Endometrium (tissue), 2 donors: ENCODE measurements around the gene ADAMTSL5.
"Not testable (repeated sequence)": the region's sequence is repeated elsewhere in the genome, so short reads cannot be mapped to it uniquely, and the experiment has no call there.

Source experiments
- FAIRE-seq: peaks from 2 replicates; lab custom pipeline; 2012; peaks lifted over from hg19 to GRCh38; lab: Jason Lieb, UNC
- donor health status: control.
- donor health status: control.

The ADAMTSL5 gene, protein sequence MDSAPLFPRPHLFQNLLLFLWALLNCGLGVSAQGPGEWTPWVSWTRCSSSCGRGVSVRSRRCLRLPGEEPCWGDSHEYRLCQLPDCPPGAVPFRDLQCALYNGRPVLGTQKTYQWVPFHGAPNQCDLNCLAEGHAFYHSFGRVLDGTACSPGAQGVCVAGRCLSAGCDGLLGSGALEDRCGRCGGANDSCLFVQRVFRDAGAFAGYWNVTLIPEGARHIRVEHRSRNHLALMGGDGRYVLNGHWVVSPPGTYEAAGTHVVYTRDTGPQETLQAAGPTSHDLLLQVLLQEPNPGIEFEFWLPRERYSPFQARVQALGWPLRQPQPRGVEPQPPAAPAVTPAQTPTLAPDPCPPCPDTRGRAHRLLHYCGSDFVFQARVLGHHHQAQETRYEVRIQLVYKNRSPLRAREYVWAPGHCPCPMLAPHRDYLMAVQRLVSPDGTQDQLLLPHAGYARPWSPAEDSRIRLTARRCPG

DNA sequence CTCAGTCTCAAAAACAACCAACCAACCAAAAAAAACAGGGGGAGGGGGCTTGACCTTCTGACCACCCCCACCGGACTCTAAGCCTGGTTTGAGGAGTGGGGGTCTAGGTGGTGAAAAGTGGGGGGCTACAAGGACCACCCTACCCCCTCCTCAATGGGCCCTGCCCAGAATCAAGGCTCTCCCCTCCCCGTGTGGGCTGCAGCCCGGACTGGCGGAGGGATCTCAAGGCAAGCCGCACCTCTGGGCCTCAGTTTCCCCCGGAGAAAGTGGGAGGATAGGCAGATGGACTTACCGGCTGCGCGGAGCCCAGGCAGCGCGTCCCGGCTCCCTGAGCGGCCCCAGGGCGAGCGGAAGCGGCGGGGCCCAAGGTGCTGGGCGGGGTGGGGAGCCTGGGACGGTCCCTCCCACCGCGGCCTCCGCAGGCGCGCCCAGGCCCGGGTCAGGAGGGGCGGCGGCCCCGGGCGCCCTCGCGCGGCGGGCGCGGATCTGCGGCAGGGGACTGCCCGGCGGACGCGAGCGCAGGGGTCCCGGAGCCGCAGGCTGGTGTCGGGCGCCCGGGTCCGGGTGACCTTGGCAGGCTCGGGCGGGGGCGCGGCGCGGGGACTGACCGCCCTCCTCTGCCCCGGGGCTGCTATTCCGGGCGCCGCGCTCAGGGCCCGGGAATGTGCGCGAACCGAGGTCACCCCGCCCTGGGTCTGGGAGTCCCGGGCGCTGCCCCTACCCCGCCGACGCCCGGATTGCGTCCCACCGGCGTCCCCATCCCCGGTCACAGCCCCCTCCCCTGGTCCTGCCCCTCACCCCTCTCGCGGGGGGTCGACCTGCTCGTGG, at the start of gene ADAMTSL5:
Gene ADAMTSL5 (minus strand): TSS at position 349 of the 828 bp plus-strand sequence. CDS start 2,076 bp downstream, outside the sequence.
- FAIRE-seq = no peak

DNA sequence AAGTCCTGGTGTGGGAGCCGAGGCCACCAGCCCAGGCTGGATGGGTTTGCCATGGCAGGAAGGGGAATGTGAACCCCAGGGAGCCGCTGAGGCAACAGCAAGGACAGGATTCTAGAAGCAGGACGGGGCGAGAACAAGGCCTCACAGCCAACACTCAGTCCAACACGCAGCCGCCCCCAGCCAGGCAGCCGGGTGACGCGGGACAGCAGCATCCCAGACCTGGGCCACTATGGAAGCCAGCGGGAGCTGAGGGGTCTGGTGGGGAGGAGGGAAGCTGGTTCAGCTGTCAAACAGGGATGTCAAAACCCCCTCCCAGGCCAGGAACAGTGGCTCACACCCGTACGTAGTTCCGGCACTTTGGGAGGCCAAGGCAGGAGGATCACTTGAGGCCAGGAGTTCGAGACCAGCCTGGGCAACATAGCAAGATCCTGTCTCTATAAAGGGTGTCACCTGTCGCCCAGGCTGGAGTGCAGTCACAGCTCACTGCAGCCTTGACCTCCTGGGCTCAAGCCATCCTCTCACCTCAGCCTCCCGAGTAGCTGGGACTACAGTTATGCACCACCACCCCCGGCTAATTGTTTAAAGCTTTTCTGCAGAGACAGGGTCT, 48.5 kb upstream of the ADAMTSL5 start:
- no peak for FAIRE-seq

DNA sequence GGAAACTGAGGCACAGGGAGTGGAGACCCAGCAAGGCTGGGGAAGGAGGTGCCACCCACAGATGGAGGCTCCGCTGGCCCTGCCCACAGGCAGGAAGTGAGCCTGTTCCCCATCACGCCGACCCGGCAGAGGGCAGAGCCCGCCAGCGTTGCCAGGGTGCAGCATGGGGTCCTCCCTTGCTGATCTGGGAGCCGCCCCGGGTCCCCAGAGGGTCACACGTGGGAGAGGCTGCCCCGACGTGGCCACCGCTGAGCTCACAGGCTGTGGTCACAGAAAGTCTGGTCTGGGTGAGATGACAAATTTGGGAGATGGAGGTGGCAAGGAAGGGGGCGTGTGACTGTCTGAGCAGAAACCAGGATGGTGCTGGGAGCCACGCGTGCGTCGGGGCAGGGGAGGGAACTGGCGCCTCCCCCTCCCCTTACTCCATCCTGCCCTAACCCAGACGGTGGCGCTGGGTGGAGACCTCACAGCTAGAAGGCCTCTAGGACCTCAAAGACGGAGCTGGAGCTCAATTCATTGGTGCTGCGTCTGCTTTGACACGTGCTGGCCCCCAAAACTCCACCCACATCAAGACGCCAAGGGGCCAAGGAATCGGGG, 47.6 kb upstream of the ADAMTSL5 start:
- FAIRE-seq = no peak

DNA sequence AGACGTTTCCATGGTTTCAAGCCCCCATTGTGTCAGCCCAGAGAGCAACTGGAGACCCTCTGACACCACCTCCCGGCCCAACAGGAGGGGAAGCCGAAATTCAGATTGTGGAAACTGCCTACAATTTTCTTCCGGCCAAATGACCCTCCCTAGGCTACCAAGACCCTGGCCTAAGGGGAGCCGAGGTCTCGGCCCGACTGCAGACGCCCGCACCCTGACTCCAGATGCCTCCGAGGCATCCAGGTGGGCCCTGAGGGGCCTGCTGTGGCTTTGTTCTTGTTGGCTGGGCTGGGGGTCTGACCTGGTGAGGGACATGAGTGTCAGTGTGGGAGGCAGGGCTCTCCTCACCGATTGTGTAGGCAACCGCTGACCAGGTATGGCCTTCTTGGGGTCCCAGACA, 45.7 kb upstream of the ADAMTSL5 start:
- no peak for FAIRE-seq

DNA sequence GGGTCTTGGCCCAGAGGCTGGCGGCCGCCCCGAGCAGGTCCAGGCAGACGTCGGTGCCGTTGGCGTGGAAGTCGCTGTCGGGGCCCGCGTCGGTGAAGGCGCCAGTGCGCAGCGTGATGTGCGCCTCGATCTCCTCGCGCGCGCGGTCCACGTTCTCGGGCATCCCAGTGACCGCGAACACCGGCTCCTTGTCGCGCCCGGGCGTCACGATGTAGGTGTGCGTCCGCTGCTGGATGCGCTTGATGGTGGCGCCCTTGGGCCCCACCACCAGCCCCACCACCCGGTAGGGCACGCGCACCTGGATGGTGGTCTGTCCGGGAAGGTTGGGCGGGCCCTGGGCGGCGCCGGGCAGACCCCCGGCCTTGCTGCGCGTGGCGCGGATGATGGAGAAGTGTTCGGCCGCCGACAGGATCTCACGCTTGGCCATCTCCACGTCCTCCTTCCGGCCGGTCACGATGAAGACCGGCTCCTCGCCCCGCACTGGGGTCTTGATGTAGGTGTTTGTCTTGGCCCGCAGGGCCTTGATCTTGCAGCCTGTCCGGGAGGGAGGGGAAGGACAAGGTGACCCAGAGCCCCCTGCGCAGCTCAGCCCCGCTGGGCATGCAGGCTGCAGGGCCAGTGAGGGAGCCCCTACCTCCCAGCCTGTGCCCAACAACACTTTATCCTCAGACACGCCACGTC, 43.7 kb upstream of the ADAMTSL5 start:
- FAIRE-seq = no peak

DNA sequence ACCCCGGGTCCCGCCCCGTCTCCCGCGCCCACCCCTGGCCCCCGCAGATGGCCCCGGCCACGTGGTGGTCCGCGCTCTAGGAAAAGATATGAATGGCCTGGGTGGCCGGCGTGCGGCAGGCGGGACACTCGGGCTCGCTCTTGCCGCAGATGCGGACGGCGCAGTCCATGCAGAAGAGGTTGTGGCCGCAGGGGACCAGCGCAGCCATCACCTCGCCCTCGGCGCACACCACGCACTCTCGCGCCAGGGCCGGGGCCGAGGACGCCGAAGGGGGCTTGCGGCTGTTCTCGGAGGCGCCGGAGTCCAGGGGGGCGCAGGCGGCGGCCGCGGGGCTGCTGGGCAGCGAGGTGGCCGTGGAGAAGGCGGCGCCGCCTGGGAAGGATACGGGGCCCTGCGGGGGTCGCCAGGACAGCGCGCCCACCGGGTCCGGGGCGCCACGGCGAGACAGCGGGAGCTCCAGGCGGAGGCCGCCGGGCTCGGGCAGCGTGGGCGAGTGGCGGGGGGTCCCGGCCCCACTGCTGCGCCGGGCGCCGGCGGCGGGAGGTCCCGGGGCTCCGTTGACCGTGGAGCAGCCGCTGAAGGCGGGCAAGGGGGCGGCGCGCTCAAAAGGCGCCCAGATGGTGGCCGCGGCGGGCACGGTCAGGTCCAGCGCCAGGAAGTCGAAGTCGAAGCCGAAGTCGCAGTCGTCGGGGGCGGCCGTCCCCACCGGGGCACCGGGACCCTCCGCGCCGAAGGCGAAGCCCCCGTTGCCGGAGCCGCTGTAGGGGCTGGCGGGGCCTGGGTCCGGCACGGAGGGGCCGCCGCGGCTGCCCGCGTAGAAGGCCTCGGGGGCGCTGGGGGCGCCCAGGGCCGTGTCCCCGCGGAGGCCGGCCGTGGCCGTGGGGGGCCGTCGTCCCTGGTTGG, 42.9 kb upstream of the ADAMTSL5 start:
- FAIRE-seq = no peak

DNA sequence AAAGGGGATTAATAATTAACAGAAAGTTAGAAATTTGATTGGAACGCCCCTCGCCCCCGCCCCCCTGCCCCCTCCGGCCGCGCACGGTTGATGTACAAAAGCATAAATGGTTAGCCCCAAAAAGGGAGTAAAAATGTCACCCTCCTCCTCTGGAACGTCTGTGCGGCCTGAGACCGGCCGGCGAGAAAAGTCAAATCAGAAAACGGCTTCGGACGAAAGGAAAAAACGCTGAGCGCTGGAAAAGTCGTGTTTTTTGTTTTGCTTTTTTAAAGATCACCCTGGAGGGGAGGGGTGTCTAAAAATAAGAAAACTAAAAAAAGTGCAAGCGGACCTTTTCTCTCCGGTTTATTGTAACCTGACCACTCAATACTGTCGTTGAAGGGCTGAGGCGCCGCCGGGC, 42.1 kb upstream of the ADAMTSL5 start:
- no peak for FAIRE-seq

DNA sequence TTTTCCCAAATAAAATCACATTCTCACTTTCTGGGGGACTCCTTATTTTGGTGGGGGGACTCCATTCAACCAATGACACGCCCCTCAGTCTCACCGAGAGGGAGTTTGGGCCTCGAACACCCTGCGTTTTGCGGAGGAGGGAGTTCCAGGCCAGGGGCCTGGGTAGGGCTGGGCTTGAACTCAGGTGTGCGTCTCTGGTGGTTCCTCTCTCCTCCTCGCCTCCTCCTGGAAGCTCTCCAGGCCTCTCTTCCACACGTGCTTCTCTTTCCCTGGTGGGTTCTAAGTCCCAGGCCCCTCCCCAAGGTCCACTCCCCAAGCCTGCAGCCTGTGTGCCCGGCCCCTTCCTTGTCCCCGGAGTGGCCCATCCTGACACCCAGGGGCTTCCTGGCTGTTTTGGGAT, 40.6 kb upstream of the ADAMTSL5 start:
- no peak for FAIRE-seq

DNA sequence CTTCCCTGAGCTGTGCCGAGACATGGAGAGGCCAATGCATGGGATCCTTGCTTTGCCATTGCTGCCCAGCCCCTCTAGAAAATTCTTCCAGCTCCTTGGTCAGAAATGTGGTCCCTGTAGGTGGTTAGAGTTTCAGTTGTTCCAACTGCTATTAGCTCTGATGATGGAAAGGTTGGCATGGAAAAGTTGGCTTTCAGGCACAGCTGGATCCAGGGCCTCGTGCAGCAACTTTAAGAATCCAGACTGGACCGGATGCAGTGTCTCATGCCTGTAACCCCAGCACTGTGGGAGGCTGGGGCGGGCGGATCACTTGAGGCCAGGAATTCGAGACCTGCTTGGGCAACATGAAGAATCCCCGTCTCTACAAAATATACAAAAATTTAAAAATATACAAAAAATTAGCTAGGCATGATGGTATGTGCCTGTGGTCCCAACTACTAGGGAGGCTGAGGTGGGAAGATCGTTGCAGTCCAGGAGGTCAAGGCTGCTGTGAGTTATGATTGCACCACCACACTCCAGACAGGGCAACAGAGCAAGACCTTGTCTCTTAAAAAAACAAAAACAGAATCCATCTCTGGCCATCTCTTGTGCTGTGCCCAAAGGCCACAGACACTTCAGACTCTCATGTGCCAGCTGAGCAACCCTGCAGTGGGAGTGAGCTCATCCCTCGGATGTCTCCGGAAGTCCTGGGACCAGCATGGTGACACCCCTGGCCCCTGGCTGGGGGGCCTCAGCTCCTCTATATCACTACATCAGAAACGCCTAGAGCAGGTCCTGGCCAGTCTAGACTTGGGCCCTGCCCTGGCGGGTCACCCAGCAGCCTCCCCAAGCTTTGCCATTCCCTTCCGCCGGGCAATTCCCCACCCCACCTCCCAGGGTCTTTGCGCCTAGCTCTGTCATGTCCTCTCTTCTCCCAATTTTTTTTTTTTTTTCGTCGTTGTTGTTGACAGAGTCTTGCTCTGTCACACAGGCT, 38.5 kb upstream of the ADAMTSL5 start:
- no peak for FAIRE-seq

DNA sequence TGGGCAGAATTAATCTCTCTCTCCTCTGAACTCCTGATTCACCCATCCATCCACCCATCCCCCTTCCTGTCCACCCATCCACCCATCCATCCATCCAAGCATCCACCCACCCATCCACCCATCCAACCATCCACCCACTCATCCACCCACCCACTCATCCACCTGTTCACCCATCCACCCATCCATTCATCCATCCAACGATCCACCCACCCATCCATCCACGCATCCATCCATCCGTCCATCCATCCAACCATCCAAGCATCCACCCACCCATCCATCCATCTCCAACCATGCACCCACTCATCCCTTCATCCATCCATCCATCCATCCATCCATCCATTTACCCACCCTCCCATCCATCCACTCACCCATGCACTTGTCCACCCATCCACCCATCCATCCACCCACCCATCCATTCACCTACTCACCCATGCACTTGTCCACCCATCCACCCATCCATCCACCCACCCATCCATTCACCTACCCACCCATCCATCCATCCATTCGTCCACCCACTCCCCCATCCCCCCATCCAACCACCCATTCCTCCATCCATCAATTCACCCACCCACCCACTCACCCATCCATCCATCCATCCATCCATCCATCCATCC, 36.6 kb upstream of the ADAMTSL5 start:
- no peak for FAIRE-seq

DNA sequence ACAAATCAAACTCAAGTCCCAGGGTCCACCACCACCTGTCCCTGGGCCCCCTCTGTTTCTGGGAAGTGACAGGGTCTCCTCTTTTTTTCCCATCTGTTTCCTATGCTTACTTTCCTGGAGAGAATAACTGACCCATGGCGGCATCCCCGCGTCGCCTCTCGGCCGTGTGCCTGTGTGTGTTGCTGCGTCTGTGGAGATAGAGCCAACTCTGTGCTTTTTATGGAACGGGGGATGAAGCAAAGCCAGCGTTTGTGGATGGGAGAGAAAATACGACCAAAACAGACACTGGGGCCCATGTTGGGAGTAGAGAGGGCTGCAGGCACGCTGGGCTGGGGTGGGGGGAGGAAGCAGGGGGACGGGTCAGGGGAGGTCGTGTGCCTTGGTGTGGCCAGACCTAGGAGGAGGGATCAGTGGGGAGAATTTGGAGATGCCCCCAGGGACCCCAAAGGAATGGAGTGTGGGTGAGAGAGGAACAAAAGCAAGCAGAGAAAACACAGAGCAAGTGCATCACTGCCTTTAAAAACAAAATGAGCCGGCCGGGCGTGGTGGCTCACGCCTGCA, 27.6 kb upstream of the ADAMTSL5 start:
- no peak for FAIRE-seq

DNA sequence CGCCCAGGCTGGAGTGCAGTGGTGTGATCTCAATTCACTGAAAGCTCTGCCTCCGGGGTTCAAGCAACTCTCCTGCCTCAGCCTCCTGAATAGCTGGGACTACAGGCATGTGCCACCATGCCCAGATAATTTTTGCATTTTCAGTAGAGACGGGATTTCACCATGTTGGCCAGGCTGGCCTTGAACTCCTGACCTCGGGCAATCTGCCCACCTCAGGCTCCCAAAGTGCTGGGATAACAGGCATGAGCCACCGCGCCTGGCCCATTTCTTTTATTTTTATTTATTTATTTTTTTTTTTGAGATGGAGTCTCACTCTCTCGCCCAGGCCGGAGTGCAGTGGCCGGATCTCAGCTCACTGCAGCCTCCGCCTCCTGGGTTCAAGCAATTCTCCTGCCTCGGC, 26.9 kb upstream of the ADAMTSL5 start:
- FAIRE-seq = not testable (repeated sequence)

DNA sequence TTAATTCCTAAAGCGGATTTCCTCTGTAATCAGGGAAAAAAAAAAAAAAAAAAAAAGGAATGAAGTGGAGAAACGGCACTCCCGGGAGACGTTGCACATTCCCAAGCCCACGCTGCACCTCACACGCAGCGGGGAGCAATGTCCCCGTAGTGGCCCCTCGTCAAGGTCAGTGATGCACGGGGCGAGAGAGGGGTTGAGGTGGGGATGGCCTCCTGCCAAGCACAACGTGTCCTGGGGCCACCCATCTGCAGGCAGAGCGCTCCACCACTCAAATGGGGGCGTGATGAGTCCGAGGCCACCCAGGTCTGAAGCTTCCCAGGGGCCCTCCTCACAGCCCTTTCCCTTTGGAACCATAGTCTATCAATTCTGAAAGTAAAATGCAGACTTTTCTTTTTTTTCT, 26.2 kb upstream of the ADAMTSL5 start:
- no peak for FAIRE-seq

DNA sequence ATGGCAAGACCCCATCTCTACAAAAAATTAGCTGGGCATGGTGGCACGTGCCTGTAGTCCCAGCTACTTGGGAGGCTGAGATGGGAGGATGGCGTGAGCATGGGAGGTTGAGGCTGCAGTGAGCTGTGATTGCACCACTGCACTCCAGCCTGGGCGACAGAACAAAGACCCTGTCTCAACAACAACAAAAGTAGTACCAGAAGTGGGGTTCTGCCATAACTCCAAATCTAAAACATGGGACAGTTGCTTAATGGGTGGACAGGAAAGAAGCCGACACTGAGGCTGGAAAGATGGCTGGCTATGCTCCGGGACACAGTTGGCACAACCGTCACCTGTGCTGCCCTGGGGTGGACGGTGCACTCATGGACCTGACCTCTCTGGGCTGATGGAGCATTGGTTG, 22.9 kb upstream of the ADAMTSL5 start:
- FAIRE-seq = not testable (repeated sequence)

DNA sequence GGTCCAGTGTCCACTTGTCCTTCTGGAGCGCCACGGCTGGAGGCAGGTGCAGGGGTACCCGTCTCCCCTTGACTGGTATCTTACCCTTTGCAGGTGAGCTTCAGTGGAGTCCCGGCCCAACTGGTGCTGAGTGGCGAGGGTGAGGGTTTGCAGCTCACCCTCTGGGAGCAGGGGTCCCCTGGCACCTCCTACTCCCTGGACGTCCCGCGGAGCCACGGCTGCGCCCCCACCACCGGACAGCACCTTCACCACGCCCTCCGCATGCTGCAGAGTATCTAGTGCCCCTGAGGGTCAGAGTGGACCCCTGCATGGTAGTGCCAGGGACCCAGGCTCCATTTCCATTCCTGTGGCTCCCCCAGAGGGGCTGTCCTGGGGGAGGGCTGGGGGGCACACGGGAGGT, 22.2 kb upstream of the ADAMTSL5 start:
- FAIRE-seq = no peak

DNA sequence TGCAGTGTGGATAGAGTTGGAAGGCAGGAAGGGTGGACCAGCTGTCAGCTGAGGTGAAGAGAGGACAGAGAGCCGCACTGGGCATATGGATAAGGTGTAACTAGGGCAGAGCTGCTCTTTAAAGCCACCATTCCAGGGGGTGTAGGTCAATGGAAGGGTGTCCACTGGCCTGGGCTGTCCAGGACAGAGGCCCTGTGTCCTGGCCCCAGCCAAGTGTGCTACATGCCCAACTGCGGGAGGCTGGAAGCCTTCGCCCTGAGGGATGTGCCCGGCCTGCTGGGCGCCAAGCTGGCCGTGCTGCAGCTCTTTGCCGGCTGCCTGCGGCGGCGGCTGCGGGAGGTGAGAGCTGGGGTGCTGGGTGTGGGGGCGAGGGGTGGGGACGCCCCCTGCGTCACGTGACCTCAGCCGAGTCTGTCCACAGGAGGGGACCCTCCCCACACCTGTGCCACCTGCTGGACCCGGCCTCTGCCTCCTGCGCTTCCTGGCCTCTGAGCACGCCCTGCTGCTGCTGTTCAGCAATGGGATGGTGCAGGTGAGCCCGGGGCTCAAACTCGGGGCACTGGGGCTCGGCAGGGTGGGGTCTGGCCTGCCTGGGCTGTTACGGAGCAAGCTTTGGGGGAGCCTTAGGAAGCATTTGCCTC, 20.8 kb upstream of the ADAMTSL5 start:
- no peak for FAIRE-seq

DNA sequence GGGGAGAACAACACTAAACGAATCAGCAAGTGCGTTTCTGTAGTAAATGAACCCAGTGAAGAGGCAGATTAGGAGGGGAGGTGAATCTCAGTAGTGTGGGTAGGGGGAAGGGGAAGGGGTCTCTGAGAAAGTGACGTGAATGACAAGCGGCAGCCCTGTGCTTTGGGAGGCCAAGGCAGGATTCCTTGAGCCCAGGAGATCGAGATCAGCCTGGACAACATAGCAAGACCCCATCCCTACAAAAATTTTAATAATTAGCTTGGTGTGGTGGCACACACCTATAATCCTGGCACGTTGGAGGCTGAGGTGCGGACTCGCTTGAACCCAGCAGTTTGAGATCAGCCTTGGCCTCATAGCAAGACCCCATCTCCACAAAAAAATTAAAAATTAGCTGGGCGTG, 19.2 kb upstream of the ADAMTSL5 start:
- no peak for FAIRE-seq

DNA sequence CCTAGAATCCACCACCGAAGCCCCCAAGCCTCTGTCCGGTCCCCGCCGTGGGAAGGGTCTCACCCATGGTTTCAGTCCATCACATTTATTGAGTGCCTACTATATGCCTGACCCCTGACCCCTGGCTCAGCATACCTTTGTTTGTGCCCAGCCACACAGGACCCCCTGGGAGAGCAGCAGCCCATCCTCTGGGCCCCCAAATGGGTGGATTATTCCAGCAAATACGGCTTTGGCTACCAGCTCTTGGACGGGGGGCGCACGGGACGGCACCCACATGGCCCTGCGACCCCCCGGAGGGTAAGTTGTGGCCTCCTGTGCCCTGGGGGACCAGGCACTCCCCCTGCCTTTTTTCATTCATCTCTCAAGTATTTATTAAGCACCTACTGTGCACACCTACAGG, 18.8 kb upstream of the ADAMTSL5 start:
- FAIRE-seq = no peak
